B cell (primary cell): ENCODE data around the gene RAC2.

Experiments
- CTCF ChIP-seq: fragments of 200-600 bp; IDR thresholded peaks from one replicate; pipeline ENCODE4 v1.8.0; 2022; ENCODE audit warnings: antibody characterized with exemption, mild to moderate bottlenecking
- EZH2 ChIP-seq: IDR thresholded peaks from 2 replicates; pipeline ENCODE4 v1.6.1; 2012; ENCODE audit warnings: borderline replicate concordance, low read depth, mild to moderate bottlenecking, moderate library complexity, low read length; ENCODE audit not compliant: insufficient read depth, poor library complexity, severe bottlenecking

- TF ChIP-seq CTCF: no peak
- no peak for TF ChIP-seq EZH2
Measured at GRCh38 chr22:37281195-37281594, 37.1 kb upstream of the RAC2 start.
